ENCODE measurements around the gene ZFP91.

DNA sequence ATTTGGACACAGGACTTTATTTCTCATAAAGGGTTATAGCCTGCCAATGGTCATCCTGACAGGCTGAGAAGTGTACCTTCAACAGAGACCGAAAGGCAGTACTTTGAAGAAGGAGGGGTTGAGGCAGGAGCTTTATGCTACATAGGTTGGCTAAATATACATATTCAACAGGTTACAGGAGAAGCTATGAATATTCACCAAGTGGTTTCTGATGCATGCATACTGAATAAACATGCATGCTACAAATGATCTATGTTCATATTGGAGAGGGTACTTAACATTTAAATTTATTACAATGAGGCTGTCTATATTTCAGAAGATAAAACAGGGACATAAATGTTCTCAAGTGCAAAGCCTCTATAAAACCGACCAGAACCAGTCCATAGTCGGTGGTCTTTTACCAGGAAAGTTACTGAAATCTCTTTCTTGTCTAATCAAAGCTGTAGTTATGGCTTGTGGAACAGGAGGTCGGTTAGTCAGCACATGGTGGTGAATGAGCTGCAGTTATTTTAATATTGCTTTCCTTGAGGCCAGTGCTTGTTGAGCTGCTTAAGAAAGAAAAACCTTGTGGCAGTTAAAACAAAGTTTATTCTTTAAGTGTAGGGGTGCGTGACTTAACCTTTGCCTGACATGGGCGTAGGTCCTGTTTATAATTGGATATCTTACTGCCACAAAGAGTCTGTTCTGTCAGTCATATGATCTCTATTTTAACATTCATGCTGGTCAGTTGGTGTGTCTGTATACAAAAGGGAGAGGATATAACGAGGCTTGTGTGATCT, 63.1 kb downstream of the ZFP91 start:
- TF ChIP-seq, protein P1, sequence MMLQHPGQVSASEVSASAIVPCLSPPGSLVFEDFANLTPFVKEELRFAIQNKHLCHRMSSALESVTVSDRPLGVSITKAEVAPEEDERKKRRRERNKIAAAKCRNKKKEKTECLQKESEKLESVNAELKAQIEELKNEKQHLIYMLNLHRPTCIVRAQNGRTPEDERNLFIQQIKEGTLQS (IDR thresholded peaks at IDR 0.05) = no peak
- TF ChIP-seq, protein P1 (CRISPR knock-in tag; conservative IDR thresholded peaks at IDR 0.05) = no peak
- TF ChIP-seq CREB1 (IDR thresholded peaks at IDR 0.05) = no peak
- no peak for TF ChIP-seq CREB1 (CRISPR knock-in tag; IDR thresholded peaks at IDR 0.05)
- TF ChIP-seq HIVEP1 (CRISPR knock-in tag; IDR thresholded peaks at IDR 0.05) = no peak
- no peak for TF ChIP-seq ZNF644 (tag; IDR thresholded peaks at IDR 0.05; ENCODE audit: low read depth)
- TF ChIP-seq, protein P2, sequence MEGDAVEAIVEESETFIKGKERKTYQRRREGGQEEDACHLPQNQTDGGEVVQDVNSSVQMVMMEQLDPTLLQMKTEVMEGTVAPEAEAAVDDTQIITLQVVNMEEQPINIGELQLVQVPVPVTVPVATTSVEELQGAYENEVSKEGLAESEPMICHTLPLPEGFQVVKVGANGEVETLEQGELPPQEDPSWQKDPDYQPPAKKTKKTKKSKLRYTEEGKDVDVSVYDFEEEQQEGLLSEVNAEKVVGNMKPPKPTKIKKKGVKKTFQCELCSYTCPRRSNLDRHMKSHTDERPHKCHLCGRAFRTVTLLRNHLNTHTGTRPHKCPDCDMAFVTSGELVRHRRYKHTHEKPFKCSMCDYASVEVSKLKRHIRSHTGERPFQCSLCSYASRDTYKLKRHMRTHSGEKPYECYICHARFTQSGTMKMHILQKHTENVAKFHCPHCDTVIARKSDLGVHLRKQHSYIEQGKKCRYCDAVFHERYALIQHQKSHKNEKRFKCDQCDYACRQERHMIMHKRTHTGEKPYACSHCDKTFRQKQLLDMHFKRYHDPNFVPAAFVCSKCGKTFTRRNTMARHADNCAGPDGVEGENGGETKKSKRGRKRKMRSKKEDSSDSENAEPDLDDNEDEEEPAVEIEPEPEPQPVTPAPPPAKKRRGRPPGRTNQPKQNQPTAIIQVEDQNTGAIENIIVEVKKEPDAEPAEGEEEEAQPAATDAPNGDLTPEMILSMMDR (IDR thresholded peaks at IDR 0.05 in 2 of 3, conservative IDR thresholded peaks at IDR 0.05 in 1 of 3; ENCODE audit: insufficient read depth in 2 of 3, low read depth in 1 of 3, low read length in 3 of 3) = no peak
- no peak for TF ChIP-seq FOS (IDR thresholded peaks at IDR 0.05; ENCODE audit: extremely low read depth, insufficient read length)
- TF ChIP-seq THRAP3 (IDR thresholded peaks at IDR 0.05; ENCODE audit: borderline replicate concordance) = no peak
- no peak for TF ChIP-seq ZNF133 (CRISPR knock-in tag; IDR thresholded peaks at IDR 0.05)
- TF ChIP-seq, protein P3, sequence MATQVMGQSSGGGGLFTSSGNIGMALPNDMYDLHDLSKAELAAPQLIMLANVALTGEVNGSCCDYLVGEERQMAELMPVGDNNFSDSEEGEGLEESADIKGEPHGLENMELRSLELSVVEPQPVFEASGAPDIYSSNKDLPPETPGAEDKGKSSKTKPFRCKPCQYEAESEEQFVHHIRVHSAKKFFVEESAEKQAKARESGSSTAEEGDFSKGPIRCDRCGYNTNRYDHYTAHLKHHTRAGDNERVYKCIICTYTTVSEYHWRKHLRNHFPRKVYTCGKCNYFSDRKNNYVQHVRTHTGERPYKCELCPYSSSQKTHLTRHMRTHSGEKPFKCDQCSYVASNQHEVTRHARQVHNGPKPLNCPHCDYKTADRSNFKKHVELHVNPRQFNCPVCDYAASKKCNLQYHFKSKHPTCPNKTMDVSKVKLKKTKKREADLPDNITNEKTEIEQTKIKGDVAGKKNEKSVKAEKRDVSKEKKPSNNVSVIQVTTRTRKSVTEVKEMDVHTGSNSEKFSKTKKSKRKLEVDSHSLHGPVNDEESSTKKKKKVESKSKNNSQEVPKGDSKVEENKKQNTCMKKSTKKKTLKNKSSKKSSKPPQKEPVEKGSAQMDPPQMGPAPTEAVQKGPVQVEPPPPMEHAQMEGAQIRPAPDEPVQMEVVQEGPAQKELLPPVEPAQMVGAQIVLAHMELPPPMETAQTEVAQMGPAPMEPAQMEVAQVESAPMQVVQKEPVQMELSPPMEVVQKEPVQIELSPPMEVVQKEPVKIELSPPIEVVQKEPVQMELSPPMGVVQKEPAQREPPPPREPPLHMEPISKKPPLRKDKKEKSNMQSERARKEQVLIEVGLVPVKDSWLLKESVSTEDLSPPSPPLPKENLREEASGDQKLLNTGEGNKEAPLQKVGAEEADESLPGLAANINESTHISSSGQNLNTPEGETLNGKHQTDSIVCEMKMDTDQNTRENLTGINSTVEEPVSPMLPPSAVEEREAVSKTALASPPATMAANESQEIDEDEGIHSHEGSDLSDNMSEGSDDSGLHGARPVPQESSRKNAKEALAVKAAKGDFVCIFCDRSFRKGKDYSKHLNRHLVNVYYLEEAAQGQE (IDR thresholded peaks at IDR 0.05; ENCODE audit: borderline replicate concordance) = no peak
- TF ChIP-seq, protein P3 (CRISPR knock-in tag; IDR thresholded peaks at IDR 0.05; ENCODE audit: low read depth) = no peak
- TF ChIP-seq GTF2F1 (IDR thresholded peaks at IDR 0.05; ENCODE audit: low read depth, low read length) = no peak
- no peak for TF ChIP-seq CCNT2 (IDR thresholded peaks at IDR 0.05; ENCODE audit: borderline replicate concordance, extremely low read depth, insufficient read length, low read depth, low read length)
- TF ChIP-seq ZNF121 (CRISPR knock-in tag; conservative IDR thresholded peaks at IDR 0.05) = no peak
- TF ChIP-seq ILF3 (IDR thresholded peaks at IDR 0.05; ENCODE audit: borderline replicate concordance) = no peak
- no peak for TF ChIP-seq NFXL1 (CRISPR knock-in tag; IDR thresholded peaks at IDR 0.05)

Data from K562 (cell line).